ENCODE measurements around the gene CORO1C. TPM values are rescaled to one million over a fixed set of nuclear protein-coding genes. Genes with fewer than 3 reads are reported as not detected.

CORO1C gene
- total RNA-seq, 1 donor from 2014 or later = 380 TPM

- Mint-ChIP-seq H3K4me1 (ENCODE audit: unreplicated experiment) (peaks cover 51% of the 10 kb centered on the region), H3K27me3 (ENCODE audit: unreplicated experiment) (peaks cover 7% of the 10 kb centered on the region), H3K4me3 (ENCODE audit: unreplicated experiment) (no peak overlapping the region), H3K9me3 (ENCODE audit: unreplicated experiment) (no peaks in the 10 kb centered on the region), H3K36me3 (ENCODE audit: low read depth, unreplicated experiment) (peaks cover 20% of the 10 kb centered on the region), H3K27ac (ENCODE audit: unreplicated experiment) (peak overlapping the region; percentile 64)
- TF ChIP-seq, protein P1, sequence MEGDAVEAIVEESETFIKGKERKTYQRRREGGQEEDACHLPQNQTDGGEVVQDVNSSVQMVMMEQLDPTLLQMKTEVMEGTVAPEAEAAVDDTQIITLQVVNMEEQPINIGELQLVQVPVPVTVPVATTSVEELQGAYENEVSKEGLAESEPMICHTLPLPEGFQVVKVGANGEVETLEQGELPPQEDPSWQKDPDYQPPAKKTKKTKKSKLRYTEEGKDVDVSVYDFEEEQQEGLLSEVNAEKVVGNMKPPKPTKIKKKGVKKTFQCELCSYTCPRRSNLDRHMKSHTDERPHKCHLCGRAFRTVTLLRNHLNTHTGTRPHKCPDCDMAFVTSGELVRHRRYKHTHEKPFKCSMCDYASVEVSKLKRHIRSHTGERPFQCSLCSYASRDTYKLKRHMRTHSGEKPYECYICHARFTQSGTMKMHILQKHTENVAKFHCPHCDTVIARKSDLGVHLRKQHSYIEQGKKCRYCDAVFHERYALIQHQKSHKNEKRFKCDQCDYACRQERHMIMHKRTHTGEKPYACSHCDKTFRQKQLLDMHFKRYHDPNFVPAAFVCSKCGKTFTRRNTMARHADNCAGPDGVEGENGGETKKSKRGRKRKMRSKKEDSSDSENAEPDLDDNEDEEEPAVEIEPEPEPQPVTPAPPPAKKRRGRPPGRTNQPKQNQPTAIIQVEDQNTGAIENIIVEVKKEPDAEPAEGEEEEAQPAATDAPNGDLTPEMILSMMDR (IDR thresholded peaks at IDR 0.05; ENCODE audit: unreplicated experiment) = no peak
- DNase-seq (ENCODE audit: low spot score) = no peak
Observed at GRCh38 chr12:108685469-108686260, 45.7 kb downstream of the CORO1C start.

DNA sequence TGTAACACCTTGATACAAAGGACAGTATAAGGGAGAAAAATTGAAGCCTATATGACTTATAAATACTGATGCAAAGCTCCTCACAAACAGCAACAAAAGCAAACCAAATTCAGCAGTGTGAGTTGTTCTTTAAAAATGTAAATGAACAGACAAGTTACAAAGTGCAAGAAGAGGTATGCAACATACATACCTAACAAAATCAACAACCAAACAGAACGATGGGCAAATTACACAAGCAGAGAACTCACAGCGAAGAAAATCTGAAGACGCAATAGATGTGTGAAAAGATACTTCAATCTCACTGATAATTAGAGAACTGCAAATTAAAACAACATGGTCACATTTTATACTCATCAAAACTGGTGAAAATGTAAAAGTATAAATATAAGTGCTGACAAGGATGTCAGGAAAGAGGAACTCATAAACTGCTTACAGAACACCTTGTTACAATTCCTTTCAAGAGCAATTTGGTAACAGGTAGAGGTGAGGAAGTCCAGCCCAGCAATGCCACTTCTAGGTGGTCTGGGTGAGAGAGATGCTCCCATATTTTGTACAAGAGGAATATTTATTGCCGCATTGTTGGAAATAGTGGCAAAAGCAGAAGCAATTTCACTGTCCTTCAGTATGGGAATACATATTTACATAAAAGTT is 47.3 kb downstream of the CORO1C start:
- Mint-ChIP-seq H3K27ac (ENCODE audit: unreplicated experiment) (no peak overlapping the region), H3K4me3 (ENCODE audit: unreplicated experiment) (no peak overlapping the region), H3K36me3 (ENCODE audit: low read depth, unreplicated experiment) (peaks cover 11% of the 10 kb centered on the region), H3K27me3 (ENCODE audit: unreplicated experiment) (peaks cover under 1% of the 10 kb centered on the region), H3K9me3 (ENCODE audit: unreplicated experiment) (no peaks in the 10 kb centered on the region), H3K4me1 (ENCODE audit: unreplicated experiment) (peaks cover 38% of the 10 kb centered on the region)
- no peak for DNase-seq (ENCODE audit: low spot score)
- TF ChIP-seq, protein P1 (IDR thresholded peaks at IDR 0.05; ENCODE audit: unreplicated experiment) = no peak

DNA sequence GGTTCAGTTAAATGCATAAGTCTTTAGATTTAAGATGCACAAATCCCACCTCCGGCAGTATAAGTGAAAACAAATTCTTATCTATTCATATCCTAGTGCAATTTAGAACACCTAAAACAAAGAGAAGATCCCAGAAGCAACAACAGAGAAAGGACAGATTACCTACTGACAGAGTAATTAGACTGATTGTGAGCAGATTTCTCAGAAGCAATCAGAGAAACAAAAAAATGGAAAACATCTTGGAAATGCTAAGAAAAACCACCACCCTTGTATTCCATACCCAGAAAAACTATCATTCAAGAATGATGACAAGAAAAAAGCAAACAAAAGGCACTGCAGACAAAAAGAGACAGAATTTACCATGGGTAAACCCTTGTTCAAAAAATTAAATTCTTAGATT is 50.0 kb downstream of the CORO1C start:
- Mint-ChIP-seq H3K27me3 (ENCODE audit: unreplicated experiment) (peaks cover 1% of the 10 kb centered on the region), H3K9me3 (ENCODE audit: unreplicated experiment) (no peaks in the 10 kb centered on the region), H3K36me3 (ENCODE audit: low read depth, unreplicated experiment) (peaks cover 13% of the 10 kb centered on the region), H3K4me1 (ENCODE audit: unreplicated experiment) (peaks cover 27% of the 10 kb centered on the region), H3K4me3 (ENCODE audit: unreplicated experiment) (no peak overlapping the region), H3K27ac (ENCODE audit: unreplicated experiment) (no peak overlapping the region)
- no peak for DNase-seq (ENCODE audit: low spot score)
- TF ChIP-seq, protein P1 (IDR thresholded peaks at IDR 0.05; ENCODE audit: unreplicated experiment) = no peak

- Mint-ChIP-seq H3K27ac (ENCODE audit: unreplicated experiment) (no peak overlapping the region), H3K4me1 (ENCODE audit: unreplicated experiment) (peaks cover 18% of the 10 kb centered on the region), H3K36me3 (ENCODE audit: low read depth, unreplicated experiment) (peaks cover 22% of the 10 kb centered on the region)
Observed at GRCh38 chr12:108679106-108679681, 52.1 kb downstream of the CORO1C start.

More at GRCh38 chr12:108679106-108679681, 52.1 kb downstream of the CORO1C start:
- Mint-ChIP-seq H3K27me3 (ENCODE audit: unreplicated experiment) (peaks cover 1% of the 10 kb centered on the region), H3K9me3 (ENCODE audit: unreplicated experiment) (no peaks in the 10 kb centered on the region), H3K4me3 (ENCODE audit: unreplicated experiment) (no peak overlapping the region)
- TF ChIP-seq, protein P1 (IDR thresholded peaks at IDR 0.05; ENCODE audit: unreplicated experiment) = no peak
- DNase-seq (ENCODE audit: low spot score) = no peak
